Esophagus squamous epithelium (tissue), 4 donors: ENCODE measurements around the gene OLFML2A.

ENCODE experiments used
- CTCF ChIP-seq, 6 experiments: fragments of 450-650 bp in 4 of 6; fragments of 200-600 bp in 2 of 6; sonication (generic) in 2 of 6; IDR thresholded peaks; one replicate each; pipeline ENCODE4 v1.5.1; 2016 to 2019; ENCODE audit warnings: antibody characterized with exemption in 6 of 6, mild to moderate bottlenecking in 4 of 6, moderate library complexity in 4 of 6
- POLR2A ChIP-seq, 4 donors: fragments of 450-650 bp; IDR thresholded peaks; one replicate each; pipeline ENCODE4 v1.6.1; 2017; ENCODE audit warnings: antibody characterized with exemption in 4 of 4, mild to moderate bottlenecking in 4 of 4, moderate library complexity in 3 of 4

GRCh38 chr9:124808246-124808956 lies 31.5 kb downstream of the OLFML2A start:
- TF ChIP-seq CTCF (IDR thresholded peaks at IDR 0.05) (no peak), POLR2A (IDR thresholded peaks at IDR 0.05) (no peak)
